Stimulated activated naive CD8-positive, alpha-beta T cell treated with anti-CD3 and anti-CD28 coated beads, Interleukin-15, amount 100 ng/mL, for 72 hours (primary cell): ENCODE data around the gene ZNF260.

Source experiments
- ATAC-seq: fragments of 150-1000 bp; cut with Tn5 transposase; 2 replicates; pipeline ENCODE4 v1.10.0; 2021; ENCODE audit warnings: mild to moderate bottlenecking, moderate library complexity
- DNase-seq, 2 donors: peaks; one replicate each; pipeline ENCODE4 v3.0.0; 2021 to 2022
- H3K27ac Mint-ChIP-seq, 2 donors: one replicate each; pipeline ENCODE4 v1.8.0; 2022; ENCODE audit warnings: mild to moderate bottlenecking in 2 of 2, mixed read lengths in 2 of 2, moderate library complexity in 2 of 2
- H3K27me3 Mint-ChIP-seq: one replicate; pipeline ENCODE4 v1.8.0; 2022; ENCODE audit warnings: mixed read lengths
- H3K4me1 Mint-ChIP-seq: one replicate; pipeline ENCODE4 v1.8.0; 2022; ENCODE audit warnings: mild to moderate bottlenecking, mixed read lengths
- H3K4me3 Mint-ChIP-seq, 2 donors: one replicate each; pipeline ENCODE4 v1.8.0; 2022; ENCODE audit warnings: mild to moderate bottlenecking in 2 of 2, mixed read lengths in 2 of 2, moderate library complexity in 1 of 2
- H3K9me3 Mint-ChIP-seq, 2 donors: one replicate each; pipeline ENCODE4 v1.8.0; 2022; ENCODE audit warnings: mixed read lengths in 2 of 2

The ZNF260 gene

DNA sequence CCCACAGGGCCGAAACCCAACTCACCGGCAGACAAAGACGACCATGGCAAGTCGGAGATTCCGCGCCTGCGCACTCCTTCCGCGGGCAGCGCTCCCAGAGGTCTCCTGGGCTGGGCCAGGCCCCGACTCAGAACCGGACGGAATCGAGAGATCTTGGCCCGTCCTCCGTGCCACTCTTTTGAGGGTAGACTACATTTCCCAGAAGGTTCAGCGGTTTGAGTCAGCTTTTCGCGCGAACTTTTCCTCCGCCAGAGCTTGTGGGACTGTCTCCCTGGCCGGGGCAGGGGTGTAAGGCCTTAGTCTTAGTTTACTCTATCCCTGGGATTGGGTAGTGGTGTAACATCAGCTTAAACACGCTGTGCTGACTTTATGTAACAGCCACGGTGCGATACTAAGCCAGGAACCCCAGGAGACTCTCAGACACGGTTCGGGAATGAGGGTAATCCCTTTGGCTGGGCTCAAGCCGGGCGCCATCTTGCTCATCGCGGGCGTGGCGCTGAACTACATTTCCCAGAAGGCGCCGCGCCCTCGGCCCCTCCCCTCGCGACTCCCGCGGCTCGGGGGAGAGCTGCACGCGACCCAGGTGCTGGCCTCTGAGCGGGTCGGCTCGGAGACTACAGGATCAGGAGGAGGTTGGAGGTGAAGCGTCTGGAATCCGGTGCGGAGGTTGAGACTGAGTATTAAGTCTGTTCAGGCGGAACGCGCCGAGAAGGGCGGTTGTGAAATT is at the start of gene ZNF260:
Gene ZNF260 (minus strand): TSS at position 78 of the 727 bp plus-strand sequence. CDS start 13,033 bp downstream, outside the sequence.
- Mint-ChIP-seq H3K4me3 (peak within 1 kb of the TSS; percentile 95 to 100), H3K9me3 (peaks cover 23 to 42% of the 10 kb centered on the region in 2 donors), H3K27ac (peak within 1 kb of the TSS; percentile 98 to 100), H3K4me1 (peaks cover 22% of the 10 kb centered on the region), H3K27me3 (no peaks in the 10 kb centered on the region)
- DNase-seq (peak; percentile 91 to 95), ATAC-seq (peak; percentile 94)

DNA sequence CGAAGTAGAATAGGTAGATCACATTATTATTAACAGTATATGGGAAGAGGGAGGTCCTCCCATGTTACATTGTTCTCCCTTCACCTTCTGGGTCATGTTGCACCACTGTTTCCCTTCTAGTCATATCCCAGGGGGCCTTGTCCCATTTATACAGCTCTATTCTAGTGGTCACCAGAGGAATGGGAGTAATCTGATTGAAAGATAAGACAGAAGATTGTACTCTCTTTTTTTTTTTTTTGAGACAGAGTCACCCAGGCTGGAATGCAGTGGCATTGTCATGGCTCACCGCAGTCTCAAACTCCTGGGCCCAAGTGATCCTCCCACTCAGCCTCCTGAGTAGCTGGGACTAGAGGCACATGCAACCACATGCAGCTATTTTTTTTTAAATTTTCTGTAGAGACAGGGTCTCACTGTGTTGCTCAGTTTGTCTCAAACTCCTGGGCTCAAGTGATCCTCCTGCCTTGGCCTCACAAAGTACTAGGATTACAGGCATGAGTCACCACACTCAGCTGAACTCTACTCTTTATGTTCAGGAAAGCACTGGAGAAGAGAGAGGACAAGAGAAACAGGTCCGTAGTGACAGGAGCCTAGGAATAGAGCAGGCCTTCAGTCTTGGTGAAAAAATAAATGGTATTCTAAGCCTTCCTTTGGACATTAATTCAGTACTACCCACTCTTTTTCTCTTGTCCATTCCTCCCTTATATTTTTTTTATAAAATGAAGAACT is 49.4 kb upstream of the ZNF260 start:
- DNase-seq: no peak
- Mint-ChIP-seq H3K9me3 (peaks cover 14 to 22% of the 10 kb centered on the region in 2 donors), H3K4me1 (peaks cover 27% of the 10 kb centered on the region)

DNA sequence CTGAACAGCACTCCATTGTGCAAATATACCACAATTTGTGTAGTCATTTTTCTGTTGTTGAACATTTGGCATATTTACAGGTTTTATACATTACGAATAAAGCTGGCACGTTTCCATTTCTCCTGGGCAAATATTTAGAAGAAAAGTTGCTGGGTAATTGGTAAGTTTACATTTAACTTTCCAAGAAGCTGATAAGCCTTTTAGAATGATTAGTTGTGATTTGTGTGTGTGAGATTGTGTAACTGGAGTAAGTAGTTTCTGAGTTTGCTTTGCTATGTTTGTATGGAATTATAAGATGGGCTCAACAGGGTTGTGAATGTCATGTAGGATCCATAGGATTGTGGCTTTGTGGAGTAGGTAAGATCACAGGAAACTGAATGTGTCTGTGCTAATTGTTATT is 46.7 kb upstream of the ZNF260 start:
- Mint-ChIP-seq H3K9me3 (peaks cover 10 to 15% of the 10 kb centered on the region in 2 donors), H3K27ac (no peak overlapping the region), H3K4me1 (peaks cover 37% of the 10 kb centered on the region), H3K4me3 (peak overlapping the region; percentile 68 to 91), H3K27me3 (no peaks in the 10 kb centered on the region)
- DNase-seq: no peak
- ATAC-seq: no peak

More for the DNA sequence above, 49.4 kb upstream of the ZNF260 start:
- no peak for ATAC-seq
- Mint-ChIP-seq H3K27me3 (no peaks in the 10 kb centered on the region), H3K27ac (no peak overlapping the region), H3K4me3 (no peak overlapping the region)

DNA sequence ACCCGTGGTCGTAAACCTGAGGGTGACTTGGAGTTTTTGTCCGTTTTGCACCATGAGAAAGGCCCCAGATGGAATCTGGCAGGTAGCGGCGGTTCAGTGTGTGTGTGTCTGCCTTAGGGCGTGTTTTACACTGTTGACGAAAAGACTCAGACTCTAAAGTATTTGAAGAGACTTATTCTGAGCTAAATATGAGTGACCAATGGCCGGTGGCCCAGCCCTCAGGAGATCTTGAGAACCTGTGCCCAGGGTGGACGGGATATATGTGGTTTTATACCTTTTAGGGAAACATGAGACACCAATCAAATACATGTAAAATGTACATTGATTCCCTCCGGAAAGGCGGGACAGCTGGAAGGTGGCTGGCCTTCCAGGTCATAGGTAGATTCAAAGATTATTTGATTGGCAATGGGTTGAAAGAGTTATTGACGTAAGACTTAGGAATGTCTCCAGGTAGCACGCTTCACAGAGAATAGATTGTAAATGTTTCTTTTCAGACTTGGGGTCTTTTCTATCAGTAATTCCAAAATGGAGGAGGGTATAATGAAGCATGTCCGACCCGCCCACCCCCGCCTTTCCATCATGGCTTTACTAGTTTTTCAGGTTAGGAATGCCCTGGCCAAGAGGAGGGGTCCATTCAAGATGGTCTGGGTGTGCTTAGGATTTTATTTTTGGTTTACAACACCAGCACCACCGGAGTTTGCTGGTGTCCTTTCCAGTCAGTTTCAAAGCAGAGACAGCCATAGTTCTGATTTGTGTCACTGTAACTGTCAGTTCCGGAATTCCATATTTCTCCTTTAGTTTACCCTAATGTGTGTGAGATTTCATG is 46.0 kb upstream of the ZNF260 start:
- Mint-ChIP-seq H3K9me3 (peaks cover 10 to 15% of the 10 kb centered on the region in 2 donors), H3K4me1 (peaks cover 37% of the 10 kb centered on the region), H3K27me3 (no peaks in the 10 kb centered on the region), H3K4me3 (peak overlapping the region; percentile 91 to 98), H3K27ac (peak overlapping the region; percentile 93 to 99)
- DNase-seq (no peak), ATAC-seq (peak; percentile 2)

DNA sequence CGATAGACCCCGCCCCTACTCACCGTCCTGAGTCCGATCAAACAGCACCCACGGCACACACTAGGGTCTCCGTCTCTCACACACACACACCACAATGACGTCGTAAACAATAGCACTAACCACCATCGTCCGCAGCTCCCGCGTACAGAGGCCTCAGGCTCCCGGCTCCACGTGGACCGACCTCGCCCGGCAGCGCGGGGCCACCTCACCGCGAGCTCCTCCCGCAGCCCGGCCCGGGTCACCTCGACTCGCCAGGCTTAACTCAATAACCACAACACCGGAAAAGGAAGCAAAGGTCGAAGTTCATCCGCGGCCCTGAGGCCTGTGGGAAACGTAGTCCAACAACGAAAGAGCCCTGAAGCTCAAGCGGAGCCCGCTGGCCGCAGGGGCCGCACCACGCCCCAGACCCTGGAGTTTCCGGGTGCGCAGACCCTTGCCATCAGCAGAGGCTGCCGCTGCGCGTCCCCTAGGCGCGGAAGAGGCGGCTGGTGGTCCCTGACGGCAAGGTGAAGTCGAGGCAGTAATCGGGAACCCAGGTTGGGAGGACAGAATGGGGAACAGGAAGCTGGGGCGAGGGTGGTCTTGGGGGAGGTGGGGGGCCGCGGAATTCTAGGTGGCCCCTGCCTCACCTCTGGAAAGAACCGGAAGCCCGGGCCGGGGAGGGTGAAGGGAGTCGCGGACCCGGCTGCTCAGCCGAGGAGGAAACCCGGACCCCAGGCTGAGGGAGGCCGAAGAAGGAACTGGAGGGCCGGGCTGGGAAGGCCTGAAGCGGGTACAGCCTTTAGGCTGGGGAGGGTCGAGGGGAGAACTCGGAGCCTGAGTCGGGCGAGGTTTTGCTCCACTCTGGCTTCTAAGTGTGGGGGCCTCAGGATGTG is 45.2 kb upstream of the ZNF260 start, which contains the start of gene ZNF529:
Gene ZNF529 (minus strand): TSS at position 273 of the 875 bp plus-strand sequence. CDS start 946 bp downstream, outside the sequence.
- DNase-seq: peak; percentile 86 to 90
- Mint-ChIP-seq H3K9me3 (peaks cover 10 to 15% of the 10 kb centered on the region in 2 donors), H3K4me3 (peak within 1 kb of the TSS; percentile 91 to 98), H3K27ac (peak within 1 kb of the TSS; percentile 93 to 99), H3K27me3 (no peaks in the 10 kb centered on the region), H3K4me1 (peaks cover 37% of the 10 kb centered on the region)
- peak; percentile 96 for ATAC-seq

DNA sequence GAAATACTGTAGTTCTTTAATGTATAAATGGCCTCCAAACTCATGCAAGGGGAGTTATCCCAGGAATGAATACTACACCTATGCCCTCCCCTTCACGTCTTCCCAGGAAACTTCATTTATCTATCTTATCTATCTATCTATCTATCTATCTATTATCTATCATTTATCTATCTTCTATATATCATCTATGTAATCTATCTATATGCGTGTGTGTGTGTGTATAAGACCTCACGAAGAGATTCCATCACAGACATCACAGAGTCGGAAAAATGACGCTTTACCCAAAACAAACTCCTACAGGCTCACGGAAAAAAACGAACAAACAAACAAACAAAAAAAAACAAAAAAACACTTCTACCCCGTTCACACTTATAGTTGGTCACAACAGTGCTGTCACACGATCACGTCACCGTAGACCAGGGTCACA is 44.5 kb upstream of the ZNF260 start:
- Mint-ChIP-seq H3K27ac (peak overlapping the region; percentile 93 to 99), H3K4me3 (peak overlapping the region; percentile 91 to 98), H3K4me1 (peaks cover 37% of the 10 kb centered on the region), H3K27me3 (no peaks in the 10 kb centered on the region), H3K9me3 (peaks cover 15 to 21% of the 10 kb centered on the region in 2 donors)
- ATAC-seq (no peak), DNase-seq (no peak)

DNA sequence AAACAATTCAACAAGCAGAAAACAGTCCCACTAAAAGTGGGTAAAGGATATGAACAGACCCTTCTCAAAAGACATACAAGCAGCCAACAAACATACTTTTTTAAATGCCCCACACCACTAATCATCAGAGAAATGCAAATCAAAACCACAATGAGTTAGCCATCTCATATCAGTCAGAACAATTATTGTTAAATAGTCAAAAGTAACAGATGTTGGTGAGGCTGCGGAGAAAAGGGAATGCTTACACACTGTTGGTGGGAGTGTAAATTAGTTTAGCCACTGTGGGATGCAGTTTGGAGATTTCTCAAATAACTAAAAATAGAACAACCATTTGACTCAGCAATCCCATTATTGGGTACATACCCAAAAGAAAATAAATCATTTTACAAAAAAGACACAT is 36.3 kb upstream of the ZNF260 start:
- H3K27me3 Mint-ChIP-seq: no peaks in the 10 kb centered on the region
- no peak for ATAC-seq
- H3K4me3 Mint-ChIP-seq: no peak overlapping the region
- no peak overlapping the region for H3K27ac Mint-ChIP-seq
- H3K9me3 Mint-ChIP-seq: peaks cover 38 to 66% of the 10 kb centered on the region in 2 donors
- no peak for DNase-seq
- no peaks in the 10 kb centered on the region for H3K4me1 Mint-ChIP-seq

DNA sequence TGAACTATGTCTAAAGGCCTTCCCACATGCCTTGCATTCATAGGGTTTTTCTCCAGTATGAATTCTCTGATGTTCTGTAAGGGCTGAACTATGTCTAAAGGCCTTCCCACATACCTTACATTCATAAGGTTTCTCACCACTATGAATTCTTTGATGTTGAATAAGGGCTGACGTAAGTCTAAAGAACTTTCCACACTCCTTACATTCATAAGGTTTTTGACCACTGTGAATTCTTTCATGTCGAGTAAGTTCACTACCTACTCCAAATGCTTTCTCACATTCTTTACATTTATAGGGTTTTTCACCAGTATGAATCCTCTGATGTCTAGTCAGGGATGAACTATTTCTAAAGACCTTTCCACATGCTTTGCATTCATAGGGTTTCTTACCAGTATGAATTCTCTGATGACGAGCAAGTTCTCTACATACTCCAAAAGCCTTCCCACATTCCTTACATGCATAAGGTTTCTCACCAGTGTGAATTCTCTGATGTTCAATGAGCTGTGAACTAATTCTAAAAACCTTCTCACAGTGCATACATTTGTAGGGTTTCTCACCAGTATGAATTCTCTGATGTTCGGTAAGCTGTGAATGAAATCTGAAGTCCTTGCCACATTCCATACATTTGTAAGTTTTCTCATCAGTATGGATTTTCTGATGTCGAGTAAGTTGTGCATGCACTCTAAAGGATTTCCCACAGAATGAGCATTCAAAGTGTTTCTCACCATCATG is 19.1 kb upstream of the ZNF260 start:
- Mint-ChIP-seq H3K9me3 (peaks cover 54 to 63% of the 10 kb centered on the region in 2 donors), H3K4me1 (no peaks in the 10 kb centered on the region), H3K4me3 (no peak overlapping the region), H3K27ac (no peak overlapping the region), H3K27me3 (no peaks in the 10 kb centered on the region)
- ATAC-seq: no peak
- DNase-seq: no peak

DNA sequence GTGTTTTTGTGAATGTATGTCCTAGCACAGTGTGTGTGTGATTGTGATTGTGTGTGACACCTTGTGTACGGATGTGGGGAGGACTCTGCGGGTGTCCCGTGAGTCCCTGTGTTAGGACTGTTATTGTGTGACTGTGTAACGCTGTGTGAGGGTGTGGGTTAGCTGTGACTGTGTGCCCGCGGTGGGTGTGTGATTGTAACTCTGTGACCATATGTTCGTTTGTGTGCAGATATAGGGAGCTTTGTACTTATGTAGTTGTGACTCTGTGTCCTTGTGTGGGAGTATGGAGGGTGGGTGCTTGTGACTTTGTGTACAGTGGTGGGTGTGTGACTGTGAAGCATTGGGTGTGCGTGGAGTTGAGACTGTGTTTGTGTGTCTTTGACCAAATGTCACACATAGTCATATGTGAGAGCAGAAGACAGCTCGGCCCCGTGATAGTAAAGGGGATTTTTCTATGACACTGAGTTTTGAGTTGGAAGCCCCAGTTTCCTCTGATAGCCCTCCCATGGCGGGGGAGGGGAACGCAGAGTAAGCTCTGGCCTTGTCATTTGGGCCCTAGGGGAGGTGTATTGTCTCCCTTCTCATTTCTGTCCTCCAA is 949 bp upstream of the ZNF260 start:
- H3K9me3 Mint-ChIP-seq: peaks cover 22 to 40% of the 10 kb centered on the region in 2 donors
- peak; percentile 59 for ATAC-seq
- H3K27me3 Mint-ChIP-seq: no peaks in the 10 kb centered on the region
- H3K27ac Mint-ChIP-seq: peak overlapping the region; percentile 98 to 100
- DNase-seq: peak; percentile 25 to 56
- H3K4me1 Mint-ChIP-seq: peaks cover 22% of the 10 kb centered on the region
- peak overlapping the region; percentile 95 to 100 for H3K4me3 Mint-ChIP-seq

DNA sequence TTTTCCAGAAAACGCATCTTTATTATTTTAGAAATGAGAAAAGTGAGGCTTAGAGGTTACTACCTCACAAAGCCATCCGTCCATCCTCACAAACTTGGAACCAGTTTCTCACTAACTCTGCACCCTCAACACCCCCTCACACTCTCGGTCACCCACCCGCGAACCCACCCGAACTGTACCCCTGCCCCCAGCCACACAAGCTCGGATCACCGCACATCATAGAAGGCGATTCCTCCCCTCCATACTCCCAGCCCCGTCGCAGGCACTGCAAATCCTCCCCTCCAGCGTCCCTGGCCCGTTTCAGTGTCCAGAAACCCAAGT is 238 bp downstream of the ZNF260 start:
- DNase-seq (no peak), ATAC-seq (no peak)
- H3K4me1 Mint-ChIP-seq: peaks cover 22% of the 10 kb centered on the region
- peaks cover 26 to 42% of the 10 kb centered on the region in 2 donors for H3K9me3 Mint-ChIP-seq
- no peaks in the 10 kb centered on the region for H3K27me3 Mint-ChIP-seq
- peak overlapping the region; percentile 95 to 100 for H3K4me3 Mint-ChIP-seq
- peak overlapping the region; percentile 98 to 100 for H3K27ac Mint-ChIP-seq

DNA sequence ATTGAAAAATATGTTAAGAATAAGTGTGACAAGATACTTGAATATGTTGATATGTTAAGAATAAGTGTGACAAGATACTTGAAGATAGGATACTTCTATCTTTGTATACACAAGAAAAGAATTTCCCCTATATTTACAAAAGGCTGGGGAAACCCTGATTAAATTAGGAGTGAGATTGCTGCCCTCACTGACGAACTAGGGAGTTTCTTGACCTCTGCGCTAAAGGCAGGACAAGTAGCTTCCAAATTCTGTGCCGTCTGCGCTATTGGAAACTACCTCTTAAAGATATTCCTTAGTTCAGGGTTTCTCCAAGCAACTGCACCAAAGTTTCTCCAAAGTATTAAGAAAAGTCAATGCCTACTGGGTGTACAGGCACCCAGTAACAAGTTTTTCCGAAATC is 730 bp downstream of the ZNF260 start:
- Mint-ChIP-seq H3K4me1 (peaks cover 22% of the 10 kb centered on the region), H3K9me3 (peaks cover 28 to 42% of the 10 kb centered on the region in 2 donors), H3K4me3 (peak overlapping the region; percentile 95 to 100), H3K27me3 (no peaks in the 10 kb centered on the region), H3K27ac (peak overlapping the region; percentile 98 to 100)
- no peak for DNase-seq
- ATAC-seq: no peak

DNA sequence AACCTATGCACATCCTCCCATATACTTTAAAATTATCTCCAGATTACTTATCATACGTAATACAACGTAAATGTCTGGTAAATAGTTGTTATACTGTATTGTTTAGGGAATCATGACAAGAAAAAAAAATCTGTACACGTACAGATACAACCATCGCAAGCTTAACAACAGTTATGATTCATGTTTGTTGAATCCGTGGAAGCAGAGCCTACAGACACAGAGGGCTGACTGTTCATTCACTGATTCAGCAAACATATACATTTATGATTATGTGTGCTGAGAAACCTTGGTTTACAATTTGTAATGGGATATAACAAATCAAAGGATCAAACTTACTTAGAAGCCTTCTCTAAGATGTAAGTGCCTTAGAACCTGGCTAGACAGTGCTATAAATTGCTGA is 1.5 kb downstream of the ZNF260 start:
- Mint-ChIP-seq H3K27ac (peak overlapping the region in 1 of 2 donors; percentile 78), H3K4me3 (peak overlapping the region; percentile 46 to 100), H3K27me3 (no peaks in the 10 kb centered on the region)

DNA sequence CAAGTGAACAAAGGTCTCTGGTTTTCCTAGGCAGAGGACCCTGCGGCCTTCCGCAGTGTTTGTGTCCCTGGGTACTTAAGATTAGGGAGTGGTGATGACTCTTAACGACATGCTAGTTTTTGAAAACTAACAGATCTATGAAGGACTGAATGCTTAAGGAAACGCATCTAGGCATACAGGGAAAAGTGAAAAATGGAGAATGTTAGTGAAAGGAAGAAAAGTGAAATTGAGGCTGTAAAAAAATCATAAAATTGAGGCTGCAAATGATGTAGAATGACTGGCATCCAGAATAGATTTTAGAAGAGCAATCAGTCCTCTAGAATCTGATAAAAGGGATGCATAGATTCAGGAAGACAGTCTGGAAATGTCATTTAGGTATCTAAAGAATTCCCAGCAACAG is 3.5 kb downstream of the ZNF260 start:
- peak overlapping the region in 1 of 2 donors; percentile 55 for H3K27ac Mint-ChIP-seq
- ATAC-seq: no peak
- H3K4me3 Mint-ChIP-seq: no peak overlapping the region
- no peaks in the 10 kb centered on the region for H3K27me3 Mint-ChIP-seq
- DNase-seq: no peak
- H3K9me3 Mint-ChIP-seq: peaks cover 28 to 42% of the 10 kb centered on the region in 2 donors
- H3K4me1 Mint-ChIP-seq: peaks cover 22% of the 10 kb centered on the region

More for the DNA sequence above, 1.5 kb downstream of the ZNF260 start:
- peaks cover 28 to 42% of the 10 kb centered on the region in 2 donors for H3K9me3 Mint-ChIP-seq
- DNase-seq (no peak), ATAC-seq (no peak)
- peaks cover 22% of the 10 kb centered on the region for H3K4me1 Mint-ChIP-seq
